ENCODE data around the gene UBXN11.

UBXN11 gene

GRCh38 chr1:26286064-26286416 lies 20.4 kb downstream of the UBXN11 start:
- Histone ChIP-seq H3K9me3 (ENCODE audit: control insufficient read depth, low read length) (no peaks in the 10 kb centered on the region), H3K27me3 (ENCODE audit: control insufficient read depth, insufficient read depth, low read length) (no peaks in the 10 kb centered on the region), H3K9ac (ENCODE audit: low read length) (no peak overlapping the region), H3K4me3 (ENCODE audit: low read length) (no peak overlapping the region), H3K4me1 (ENCODE audit: control insufficient read depth, insufficient read depth, low read length) (peaks cover 64% of the 10 kb centered on the region), H3K36me3 (ENCODE audit: control insufficient read depth, insufficient read depth, low read length) (no peaks in the 10 kb centered on the region)

GRCh38 chr1:26285366-26286063 lies 20.9 kb downstream of the UBXN11 start:
- Histone ChIP-seq H3K9ac (ENCODE audit: low read length) (peak overlapping the region; percentile 3), H3K4me3 (ENCODE audit: low read length) (no peak overlapping the region), H3K9me3 (ENCODE audit: control insufficient read depth, low read length) (no peaks in the 10 kb centered on the region), H3K27me3 (ENCODE audit: control insufficient read depth, insufficient read depth, low read length) (no peaks in the 10 kb centered on the region), H3K36me3 (ENCODE audit: control insufficient read depth, insufficient read depth, low read length) (no peaks in the 10 kb centered on the region), H3K4me1 (ENCODE audit: control insufficient read depth, insufficient read depth, low read length) (peaks cover 69% of the 10 kb centered on the region)

GRCh38 chr1:26284597-26285347 lies 21.7 kb downstream of the UBXN11 start:
- H3K4me1 ChIP-seq (ENCODE audit: control insufficient read depth, insufficient read depth, low read length): peaks cover 67% of the 10 kb centered on the region
- H3K9ac ChIP-seq (ENCODE audit: low read length): peak overlapping the region; percentile 3
- no peaks in the 10 kb centered on the region for H3K27me3 ChIP-seq (ENCODE audit: control insufficient read depth, insufficient read depth, low read length)
- no peaks in the 10 kb centered on the region for H3K9me3 ChIP-seq (ENCODE audit: control insufficient read depth, low read length)
- H3K4me3 ChIP-seq (ENCODE audit: low read length): no peak overlapping the region
- no peaks in the 10 kb centered on the region for H3K36me3 ChIP-seq (ENCODE audit: control insufficient read depth, insufficient read depth, low read length)

GRCh38 chr1:26283871-26284596 lies 22.4 kb downstream of the UBXN11 start:
- Histone ChIP-seq H3K9me3 (ENCODE audit: control insufficient read depth, low read length) (no peaks in the 10 kb centered on the region), H3K4me3 (ENCODE audit: low read length) (no peak overlapping the region), H3K9ac (ENCODE audit: low read length) (no peak overlapping the region), H3K36me3 (ENCODE audit: control insufficient read depth, insufficient read depth, low read length) (no peaks in the 10 kb centered on the region), H3K4me1 (ENCODE audit: control insufficient read depth, insufficient read depth, low read length) (peaks cover 66% of the 10 kb centered on the region), H3K27me3 (ENCODE audit: control insufficient read depth, insufficient read depth, low read length) (no peaks in the 10 kb centered on the region)

- Histone ChIP-seq H3K9ac (ENCODE audit: low read length) (no peak overlapping the region), H3K9me3 (ENCODE audit: control insufficient read depth, low read length) (no peaks in the 10 kb centered on the region), H3K27me3 (ENCODE audit: control insufficient read depth, insufficient read depth, low read length) (no peaks in the 10 kb centered on the region), H3K4me1 (ENCODE audit: control insufficient read depth, insufficient read depth, low read length) (peaks cover 69% of the 10 kb centered on the region), H3K4me3 (ENCODE audit: low read length) (no peak overlapping the region), H3K36me3 (ENCODE audit: control insufficient read depth, insufficient read depth, low read length) (no peaks in the 10 kb centered on the region)
These were observed 23.1 kb downstream of the UBXN11 start for GRCh38 chr1:26283279-26283853.

GRCh38 chr1:26282401-26282918 lies 24.0 kb downstream of the UBXN11 start:
- Histone ChIP-seq H3K4me3 (ENCODE audit: low read length) (no peak overlapping the region), H3K27me3 (ENCODE audit: control insufficient read depth, insufficient read depth, low read length) (no peaks in the 10 kb centered on the region), H3K9me3 (ENCODE audit: control insufficient read depth, low read length) (no peaks in the 10 kb centered on the region), H3K4me1 (ENCODE audit: control insufficient read depth, insufficient read depth, low read length) (peaks cover 72% of the 10 kb centered on the region), H3K9ac (ENCODE audit: low read length) (no peak overlapping the region), H3K36me3 (ENCODE audit: control insufficient read depth, insufficient read depth, low read length) (no peaks in the 10 kb centered on the region)

GRCh38 chr1:26281971-26282370 lies 24.5 kb downstream of the UBXN11 start:
- H3K27me3 ChIP-seq (ENCODE audit: control insufficient read depth, insufficient read depth, low read length): no peaks in the 10 kb centered on the region
- peaks cover 77% of the 10 kb centered on the region for H3K4me1 ChIP-seq (ENCODE audit: control insufficient read depth, insufficient read depth, low read length)
- H3K4me3 ChIP-seq (ENCODE audit: low read length): no peak overlapping the region
- H3K36me3 ChIP-seq (ENCODE audit: control insufficient read depth, insufficient read depth, low read length): no peaks in the 10 kb centered on the region
- H3K9ac ChIP-seq (ENCODE audit: low read length): no peak overlapping the region
- no peaks in the 10 kb centered on the region for H3K9me3 ChIP-seq (ENCODE audit: control insufficient read depth, low read length)

- Histone ChIP-seq H3K36me3 (ENCODE audit: control insufficient read depth, insufficient read depth, low read length) (no peaks in the 10 kb centered on the region), H3K9me3 (ENCODE audit: control insufficient read depth, low read length) (no peaks in the 10 kb centered on the region), H3K4me3 (ENCODE audit: low read length) (no peak overlapping the region), H3K27me3 (ENCODE audit: control insufficient read depth, insufficient read depth, low read length) (no peaks in the 10 kb centered on the region), H3K9ac (ENCODE audit: low read length) (peak overlapping the region; percentile 86), H3K4me1 (ENCODE audit: control insufficient read depth, insufficient read depth, low read length) (peaks cover 84% of the 10 kb centered on the region)
These were observed 25.1 kb downstream of the UBXN11 start for GRCh38 chr1:26281091-26281958.

GRCh38 chr1:26280333-26281042 lies 25.9 kb downstream of the UBXN11 start:
- H3K9me3 ChIP-seq (ENCODE audit: control insufficient read depth, low read length): no peaks in the 10 kb centered on the region
- peak overlapping the region; percentile 86 for H3K9ac ChIP-seq (ENCODE audit: low read length)
- H3K27me3 ChIP-seq (ENCODE audit: control insufficient read depth, insufficient read depth, low read length): no peaks in the 10 kb centered on the region
- peak overlapping the region; percentile 75 for H3K4me3 ChIP-seq (ENCODE audit: low read length)
- H3K4me1 ChIP-seq (ENCODE audit: control insufficient read depth, insufficient read depth, low read length): peaks cover 87% of the 10 kb centered on the region
- H3K36me3 ChIP-seq (ENCODE audit: control insufficient read depth, insufficient read depth, low read length): no peaks in the 10 kb centered on the region

GRCh38 chr1:26279456-26280332 lies 26.7 kb downstream of the UBXN11 start, which contains the start of gene SH3BGRL3:
Gene SH3BGRL3 (plus strand): TSS chr1:26280086. CDS start chr1:26280156, 70 bp downstream.
- Histone ChIP-seq H3K9me3 (ENCODE audit: control insufficient read depth, low read length) (no peaks in the 10 kb centered on the region), H3K27me3 (ENCODE audit: control insufficient read depth, insufficient read depth, low read length) (no peaks in the 10 kb centered on the region), H3K4me1 (ENCODE audit: control insufficient read depth, insufficient read depth, low read length) (peaks cover 82% of the 10 kb centered on the region), H3K4me3 (ENCODE audit: low read length) (peak within 1 kb of the TSS; percentile 75), H3K9ac (ENCODE audit: low read length) (peak within 1 kb of the TSS; percentile 86), H3K36me3 (ENCODE audit: control insufficient read depth, insufficient read depth, low read length) (no peaks in the 10 kb centered on the region)

Data from mucosa of stomach (tissue), 1 donor.